Stimulated activated CD8-positive, alpha-beta memory T cell treated with anti-CD3 and anti-CD28 coated beads, Interleukin-12 subunit alpha, Interleukin-12 subunit beta, amount 100 ng/mL, for 4 hours (primary cell): ENCODE data around the gene USP2.
A peak's percentile ranks its signal among the peaks of the same experiment; 100 is the strongest.

Experiments
- DNase-seq: peaks from one replicate; pipeline ENCODE4 v3.0.0-alpha.2; 2020; ENCODE audit warnings: low read depth

USP2 gene

DNA sequence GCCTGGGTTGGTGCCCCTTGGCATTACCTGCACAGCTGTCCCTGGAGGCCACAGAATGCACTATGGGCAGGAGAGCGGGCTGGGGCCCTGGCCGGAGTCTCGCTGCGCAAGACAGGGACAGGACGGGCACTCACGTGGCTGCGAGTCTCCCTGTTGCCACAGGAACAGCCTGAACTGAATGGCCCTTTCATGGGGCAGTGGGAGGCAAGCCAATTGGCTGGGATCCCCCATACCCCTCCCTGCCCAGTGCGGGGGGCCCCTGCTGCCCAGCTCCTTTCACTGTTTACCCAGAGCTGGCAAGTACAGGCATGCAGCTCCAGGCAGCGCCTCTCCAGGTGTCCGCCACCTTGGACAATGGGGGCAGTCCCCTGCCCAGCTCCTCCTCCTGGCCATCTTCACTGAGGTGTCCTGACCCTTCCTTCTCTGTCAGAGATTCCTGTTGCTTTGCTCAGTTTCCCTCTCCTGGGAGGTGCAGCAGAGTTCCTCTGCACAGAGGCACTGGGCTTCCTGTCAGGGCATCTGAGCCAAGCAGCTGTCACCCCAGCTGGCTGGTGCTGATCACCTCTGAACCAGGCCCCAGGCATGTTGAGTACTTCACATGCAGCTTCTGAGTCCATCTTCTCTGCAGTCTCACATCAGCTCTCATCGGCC is 5.2 kb downstream of the USP2 start:
- no peak for DNase-seq

DNA sequence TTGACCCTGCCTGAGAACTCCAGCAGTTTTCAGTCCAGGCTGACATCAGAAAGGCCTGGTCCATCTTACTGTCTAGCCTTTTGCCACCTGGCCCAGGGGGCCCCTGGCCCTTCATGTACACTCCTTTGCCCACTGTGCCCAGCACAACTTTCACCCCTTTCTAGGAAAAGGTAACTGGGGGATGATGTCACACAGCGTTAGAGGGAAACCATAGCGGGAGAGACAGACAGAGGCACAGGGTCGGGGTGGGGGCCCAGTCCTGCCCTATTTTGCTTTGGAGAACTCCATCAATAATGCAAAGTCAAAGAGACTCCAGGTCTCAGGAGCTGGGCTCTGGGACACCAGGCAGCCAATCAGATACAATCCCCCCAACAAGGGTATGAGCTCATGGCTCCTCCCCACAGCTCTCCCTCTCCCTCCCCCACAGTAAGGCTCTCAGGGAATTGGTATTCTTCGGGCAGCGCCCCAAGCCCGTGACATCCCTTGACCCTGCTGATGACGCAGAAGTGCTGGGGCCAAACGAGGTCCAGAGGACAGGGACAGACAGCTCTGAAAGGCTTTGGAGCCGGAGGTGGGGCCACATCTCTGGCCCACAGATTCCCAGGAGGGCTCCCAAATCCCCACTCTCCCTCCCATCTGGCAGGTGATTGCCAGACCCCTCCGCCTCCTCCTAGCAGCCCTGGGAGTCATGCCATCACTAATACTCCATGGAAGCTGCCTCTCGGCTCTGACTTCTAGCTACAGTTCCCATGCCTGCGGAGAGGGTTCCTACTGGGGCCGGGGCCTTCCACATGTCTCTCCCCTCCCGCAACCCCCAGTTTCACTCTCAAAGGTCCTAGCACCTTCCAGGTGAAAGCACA is 5.9 kb downstream of the USP2 start:
- no peak for DNase-seq

- DNase-seq, result no peak
Observed at GRCh38 chr11:119374632-119375336, 6.7 kb downstream of the USP2 start.

DNA sequence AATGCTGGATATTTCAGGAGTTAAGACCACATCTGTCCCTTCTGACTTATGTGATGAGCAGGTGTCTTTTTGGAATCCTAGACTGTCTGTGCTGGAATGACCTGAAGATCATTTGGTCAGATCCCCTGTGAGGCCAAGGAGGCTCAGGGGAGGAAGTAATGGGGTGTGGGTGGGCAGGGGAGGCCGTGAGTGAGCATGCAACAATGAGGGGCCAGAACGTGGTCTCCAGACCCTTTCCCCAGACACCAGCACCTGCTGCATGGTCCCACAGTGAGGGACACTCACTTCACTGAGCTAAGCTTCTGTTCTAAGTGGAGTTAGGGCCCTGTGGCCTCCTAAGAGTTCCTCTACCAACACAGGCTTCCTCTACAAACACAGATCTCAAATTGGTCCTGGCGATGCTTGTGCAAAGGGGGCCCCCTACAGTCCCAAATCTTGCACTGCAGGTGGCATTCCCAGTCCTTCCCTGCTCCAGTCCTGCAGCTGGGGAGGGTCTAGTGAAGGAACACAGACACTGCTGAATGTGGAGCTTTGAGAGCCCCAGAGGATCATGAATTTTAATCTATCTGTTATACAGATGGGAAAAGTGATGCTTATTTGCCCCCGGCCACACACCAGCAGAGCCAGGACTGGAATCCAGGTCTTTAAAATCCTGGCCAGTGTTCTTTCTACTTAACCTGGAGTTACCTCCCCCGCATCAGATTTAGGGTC is 7.4 kb downstream of the USP2 start:
- DNase-seq, result no peak

DNA sequence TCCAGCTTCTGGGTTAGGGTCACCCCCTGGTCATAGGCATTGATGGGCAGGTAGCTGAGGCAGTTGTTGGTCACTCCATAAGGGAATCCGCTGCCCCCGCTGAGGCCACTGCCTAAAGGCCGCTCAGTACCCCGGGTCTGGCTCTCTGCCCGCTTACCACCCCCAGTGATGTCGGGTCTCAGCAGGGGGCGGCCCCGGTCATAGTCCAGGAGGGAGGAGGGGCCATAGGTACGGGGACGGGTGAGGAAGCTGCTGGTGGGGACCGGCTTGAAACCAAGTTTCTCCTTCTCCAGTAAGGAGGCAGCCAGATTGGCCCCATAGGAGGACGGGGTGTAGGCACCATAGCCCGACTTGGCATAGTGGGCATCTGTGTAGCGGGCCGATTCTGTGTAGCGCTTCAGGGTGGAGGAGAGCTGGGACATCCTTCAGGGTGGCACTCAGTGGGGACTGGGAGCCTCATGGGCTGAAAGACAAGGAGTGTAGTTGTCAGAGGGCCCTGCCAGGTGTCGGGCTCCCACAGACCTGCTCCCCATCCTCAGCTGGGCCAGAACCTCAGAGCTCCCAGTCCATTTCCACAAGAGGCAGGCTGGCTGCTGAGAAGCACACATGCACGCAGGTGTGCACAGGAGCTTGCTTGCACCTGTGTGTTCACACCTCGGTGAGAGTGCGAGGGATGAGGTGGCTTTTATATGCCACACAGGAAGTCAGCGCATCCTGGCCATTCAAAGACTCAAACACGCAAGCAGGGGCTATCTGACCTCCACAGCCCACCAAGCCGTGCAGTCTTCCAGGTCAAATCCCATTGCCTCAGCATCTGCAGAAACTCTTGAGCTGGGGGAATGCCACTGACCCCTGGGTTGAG is 8.2 kb downstream of the USP2 start:
- no peak for DNase-seq

DNA sequence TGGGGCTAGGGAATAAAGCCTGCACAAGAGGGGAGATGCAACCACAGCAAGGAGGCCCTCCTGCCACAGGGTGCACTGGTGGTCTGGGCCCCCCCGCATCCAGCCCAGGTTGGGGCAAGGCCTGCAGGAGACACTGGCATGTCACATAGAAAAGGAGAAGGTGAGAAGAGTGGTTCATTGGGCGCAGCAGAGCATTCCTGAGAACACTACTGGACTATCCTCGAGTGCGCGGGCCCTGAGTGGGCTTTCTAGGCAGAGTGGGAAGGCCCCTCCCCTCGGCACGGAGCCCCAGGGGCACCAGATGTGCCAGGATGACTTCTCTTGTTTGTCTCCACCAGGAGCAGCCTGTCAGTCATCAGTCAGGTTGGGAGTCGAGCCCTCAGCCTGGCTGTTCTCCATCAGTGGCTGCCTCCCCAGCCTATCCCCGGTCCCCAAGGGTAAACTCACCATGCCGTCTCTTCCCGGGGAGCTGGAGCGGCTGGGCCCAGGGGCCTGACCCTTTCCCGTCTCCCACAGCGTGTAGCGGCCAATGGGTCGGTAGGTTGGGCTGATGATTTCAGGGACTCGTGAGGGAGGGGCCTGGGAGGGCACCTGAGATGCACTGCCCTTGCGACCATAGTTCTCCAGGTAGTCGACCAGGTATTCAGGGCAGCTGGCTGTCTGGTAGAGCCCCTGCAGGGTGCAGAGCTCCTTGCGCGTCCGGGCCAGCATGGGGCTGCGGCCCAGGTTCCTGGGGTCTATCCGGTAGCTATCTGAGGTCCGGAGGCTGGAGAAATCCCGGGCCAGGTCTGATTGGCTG is 9.0 kb downstream of the USP2 start:
- DNase-seq, result no peak

- DNase-seq, result no peak
Observed at GRCh38 chr11:119371778-119372182, 9.7 kb downstream of the USP2 start.

DNA sequence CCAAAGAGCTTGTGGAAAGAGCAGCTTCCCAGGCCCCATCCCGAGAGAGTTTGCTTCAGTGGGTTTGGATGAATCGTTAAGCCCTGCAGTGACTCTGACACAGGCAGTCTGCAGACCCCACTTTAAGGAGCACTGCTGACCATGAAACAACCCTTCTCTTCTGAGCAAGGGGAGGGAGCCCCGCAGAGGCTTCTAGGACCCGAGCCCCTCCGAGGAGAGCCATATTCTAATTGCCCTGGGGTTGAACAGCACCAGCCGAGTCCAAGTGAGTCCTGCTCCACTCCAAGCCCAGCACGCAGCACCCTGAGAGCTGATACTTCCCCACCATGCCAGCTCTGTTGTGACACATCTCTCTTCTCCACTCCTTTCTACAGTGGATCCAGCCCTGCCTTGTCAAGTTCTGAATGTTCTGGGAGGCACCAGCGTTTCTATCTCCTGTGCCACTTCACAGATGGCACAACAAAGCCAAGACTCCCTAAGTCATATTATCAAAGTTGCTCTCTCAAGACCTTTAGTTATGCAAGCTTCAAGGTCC is 10.4 kb downstream of the USP2 start:
- DNase-seq, result no peak

- no peak for DNase-seq
Observed at GRCh38 chr11:119370486-119371046, 10.9 kb downstream of the USP2 start.

DNA sequence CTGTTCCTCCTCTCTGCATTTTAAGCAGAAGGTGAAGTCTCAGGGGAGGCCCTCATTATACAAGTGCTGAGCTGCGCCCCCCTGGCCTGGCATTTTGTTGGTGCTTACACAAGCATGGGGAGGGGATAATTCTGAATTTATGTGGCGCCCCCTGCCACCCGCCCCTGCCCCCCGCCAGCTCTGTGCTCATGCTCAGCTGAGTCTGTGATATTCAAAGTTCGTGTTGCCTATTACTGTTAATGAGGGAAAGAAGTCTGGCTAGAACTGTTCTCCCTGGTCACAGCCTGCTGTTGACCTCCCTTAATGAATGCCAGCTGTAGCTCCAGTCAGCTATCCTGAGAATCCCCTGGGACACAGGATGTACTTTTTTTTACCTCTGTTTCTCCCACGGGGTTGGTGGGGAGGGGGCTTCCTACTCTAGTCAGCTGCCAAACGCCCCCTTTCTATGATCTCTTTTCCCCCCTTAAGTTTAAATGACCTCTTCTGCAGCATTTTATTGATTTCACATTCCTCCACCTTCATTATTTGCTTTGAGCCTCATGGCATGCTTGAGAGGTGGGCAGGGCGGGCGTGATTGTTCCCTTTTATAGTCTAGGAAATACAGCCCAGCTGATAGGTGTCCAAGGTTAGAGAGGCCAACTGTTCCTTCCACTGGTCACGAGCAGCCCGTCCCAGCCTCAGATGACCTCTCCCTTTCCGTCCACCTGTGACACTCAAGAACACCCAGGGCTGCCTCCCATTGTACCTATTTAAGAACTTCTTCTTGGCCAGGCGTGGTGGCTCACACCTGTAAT is 12.2 kb downstream of the USP2 start:
- no peak for DNase-seq

DNA sequence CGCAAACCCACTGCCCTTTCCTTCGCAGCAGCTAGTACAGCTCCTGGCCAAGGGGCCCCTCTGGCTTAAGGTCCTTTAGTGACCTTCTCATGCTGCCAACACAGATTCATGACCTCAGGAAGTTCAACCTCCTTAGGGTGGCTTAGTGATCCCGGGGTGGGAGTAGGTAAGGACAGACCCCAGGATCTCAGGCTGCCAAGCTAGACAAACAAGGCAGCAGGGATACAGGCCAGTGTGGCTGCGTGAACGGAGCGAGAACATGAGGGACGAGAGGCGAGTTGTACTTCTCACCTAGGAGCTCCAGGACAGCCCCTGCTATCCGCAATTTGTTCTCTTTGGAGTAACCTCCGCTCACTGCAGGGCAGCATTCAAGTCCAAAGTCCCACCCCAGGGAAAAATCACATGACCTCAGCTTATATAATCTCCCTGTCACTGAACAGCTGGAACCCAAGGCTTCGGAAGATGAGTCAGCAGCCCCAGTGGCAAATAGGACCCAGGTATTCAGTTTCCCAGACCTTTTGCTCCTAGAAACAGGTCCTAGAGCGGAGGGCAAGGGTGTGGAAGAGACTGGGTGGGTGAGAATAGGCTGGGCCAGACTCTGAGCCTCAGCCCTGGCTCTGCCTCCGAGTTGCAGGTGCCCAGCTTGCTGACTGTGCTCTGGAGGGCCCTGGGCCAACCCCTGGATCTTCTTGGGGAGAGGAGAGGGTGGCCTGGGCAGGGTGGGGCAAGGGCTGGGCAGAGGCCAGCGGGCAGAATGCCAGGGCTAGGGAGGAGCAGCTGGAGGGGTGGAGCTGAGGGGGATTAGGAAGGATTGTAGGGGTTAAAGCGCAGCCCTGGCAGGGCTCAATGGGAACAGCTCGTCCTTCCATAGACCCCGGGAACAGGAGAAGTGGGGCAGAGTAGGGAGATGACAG is 13.1 kb downstream of the USP2 start:
- DNase-seq, result no peak

DNA sequence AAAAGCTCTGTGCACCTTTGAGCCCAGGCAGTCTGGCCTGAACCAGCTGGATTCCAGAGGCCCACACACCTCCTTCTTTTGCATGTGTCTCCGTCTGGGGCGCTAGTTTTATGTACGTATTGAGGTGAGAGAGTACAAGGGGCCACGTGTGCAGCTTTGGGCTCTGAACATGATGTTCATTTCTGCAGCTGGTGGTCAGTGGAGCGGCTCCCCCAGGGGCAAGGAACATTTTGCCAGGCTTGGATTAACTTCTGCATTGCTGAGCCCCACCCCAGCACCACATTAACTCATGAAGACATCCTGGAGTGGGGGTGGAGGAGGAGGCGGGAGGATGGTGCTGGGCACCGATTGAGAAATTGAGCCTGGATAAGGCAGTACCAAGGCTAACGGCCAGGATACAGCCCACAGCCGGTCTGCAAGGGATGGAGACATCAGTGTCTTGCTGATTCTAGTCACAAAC is 13.8 kb downstream of the USP2 start:
- DNase-seq, result no peak

DNA sequence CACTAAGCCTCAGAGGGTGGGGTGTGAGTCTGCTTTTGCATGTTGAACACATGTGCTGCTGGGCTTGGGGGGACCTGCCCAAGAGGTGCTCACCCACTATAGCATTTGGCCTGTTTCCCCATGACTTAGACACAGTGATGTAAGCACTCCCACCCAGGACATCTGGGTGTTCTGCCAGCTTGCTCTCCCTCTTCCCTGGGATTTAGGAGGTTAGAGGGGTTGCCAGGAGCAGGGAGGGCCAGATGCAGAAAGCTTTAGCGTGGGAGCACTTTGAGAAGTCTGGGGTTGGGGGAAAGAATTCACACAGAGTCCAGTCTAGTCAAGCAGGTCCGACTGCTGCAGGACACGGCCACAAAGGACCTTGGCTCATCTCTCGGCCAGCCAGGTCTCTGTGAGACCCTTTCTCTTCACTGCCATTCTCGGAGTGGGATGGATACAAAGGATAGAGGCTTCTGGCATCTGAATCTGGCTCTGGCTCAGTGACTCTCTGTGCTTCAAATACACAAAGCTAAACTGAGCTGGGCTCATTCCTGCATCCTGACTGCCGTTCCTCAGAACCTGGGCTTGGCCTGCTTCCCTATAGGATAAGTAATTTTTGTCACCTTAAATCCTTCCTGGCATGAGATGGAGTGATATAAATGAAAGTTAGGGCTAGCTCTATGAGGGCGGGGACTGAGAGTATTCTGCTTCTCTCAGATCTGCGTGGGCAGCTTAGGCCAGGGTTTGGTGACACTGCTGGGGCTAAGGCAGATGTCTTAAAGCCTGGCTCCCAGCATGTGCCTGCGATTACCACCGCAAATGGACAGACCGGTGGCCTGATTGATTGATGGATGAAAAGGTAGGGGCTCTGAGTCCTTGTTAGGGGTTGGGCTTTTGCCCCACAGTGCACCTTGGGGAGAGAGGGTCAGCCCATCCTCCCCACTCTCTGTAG is 14.5 kb downstream of the USP2 start:
- no peak for DNase-seq

DNA sequence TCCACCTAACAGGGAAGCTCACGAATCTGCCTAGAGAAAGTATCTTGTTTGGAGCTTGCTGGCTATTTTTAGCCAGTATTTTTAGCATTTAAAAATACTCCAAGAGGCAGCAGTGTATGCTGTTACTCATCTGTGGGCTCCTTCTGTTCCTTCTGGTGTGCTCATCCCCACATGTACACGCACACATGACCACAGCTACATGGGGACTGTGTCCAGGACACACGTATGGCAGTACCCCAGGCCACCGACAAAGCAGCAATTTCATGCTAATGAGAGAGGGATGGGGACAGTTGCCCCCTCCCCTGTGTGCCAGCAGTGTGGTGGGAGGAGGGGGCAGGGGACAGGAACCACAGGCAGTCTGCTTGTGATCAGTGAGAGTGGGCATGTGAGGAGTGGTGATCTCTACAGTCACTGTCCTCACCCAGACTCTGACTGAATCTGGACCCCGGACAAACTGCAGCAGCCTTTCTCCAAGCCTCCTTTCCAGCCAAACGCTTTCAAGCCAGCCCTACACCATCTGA is 16.4 kb downstream of the USP2 start:
- DNase-seq, result no peak

- DNase-seq, result peak; percentile 49
Observed at GRCh38 chr11:119363851-119364590, 17.5 kb downstream of the USP2 start.
